ENCODE measurements around the gene IPO9.
A peak's percentile ranks its signal among the peaks of the same experiment; 100 is the strongest.

IPO9 gene

DNA sequence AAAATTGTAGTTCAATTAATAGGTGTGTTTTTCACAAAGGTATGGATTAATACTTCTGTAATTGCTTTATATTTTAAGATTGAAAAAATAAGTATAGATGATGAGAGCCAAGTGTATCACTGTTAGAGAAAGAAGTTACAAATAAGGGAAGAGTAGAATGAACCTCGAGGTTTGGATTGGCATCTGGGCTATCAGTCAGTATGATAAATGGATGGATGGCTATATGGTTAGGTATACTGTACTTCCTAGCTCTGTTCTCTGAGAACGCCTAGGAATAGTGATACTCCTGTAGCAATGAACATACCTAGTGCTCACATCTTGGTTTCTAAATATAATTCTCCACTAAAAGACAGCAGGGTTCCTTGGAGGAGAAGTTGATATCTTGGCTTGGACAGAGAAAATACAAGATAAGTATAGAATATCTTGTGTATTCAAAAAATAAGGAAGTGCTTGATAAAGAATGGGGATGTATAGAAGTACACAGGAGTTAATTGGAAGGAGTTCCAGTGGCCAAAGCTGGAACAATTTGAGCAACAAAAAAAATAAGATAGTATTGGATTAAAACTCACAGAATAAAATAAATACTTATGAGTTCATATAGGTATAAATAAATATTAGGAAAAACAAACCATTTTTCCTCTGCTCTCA, 12.4 kb downstream of the IPO9 start:
- no peak for DNase-seq (ENCODE audit: low read depth, low spot score)
- in situ Hi-C loops (cut with HindIII; ENCODE audit: low sequenced_read_pairs), result no loop called here
- TF ChIP-seq, protein P1, sequence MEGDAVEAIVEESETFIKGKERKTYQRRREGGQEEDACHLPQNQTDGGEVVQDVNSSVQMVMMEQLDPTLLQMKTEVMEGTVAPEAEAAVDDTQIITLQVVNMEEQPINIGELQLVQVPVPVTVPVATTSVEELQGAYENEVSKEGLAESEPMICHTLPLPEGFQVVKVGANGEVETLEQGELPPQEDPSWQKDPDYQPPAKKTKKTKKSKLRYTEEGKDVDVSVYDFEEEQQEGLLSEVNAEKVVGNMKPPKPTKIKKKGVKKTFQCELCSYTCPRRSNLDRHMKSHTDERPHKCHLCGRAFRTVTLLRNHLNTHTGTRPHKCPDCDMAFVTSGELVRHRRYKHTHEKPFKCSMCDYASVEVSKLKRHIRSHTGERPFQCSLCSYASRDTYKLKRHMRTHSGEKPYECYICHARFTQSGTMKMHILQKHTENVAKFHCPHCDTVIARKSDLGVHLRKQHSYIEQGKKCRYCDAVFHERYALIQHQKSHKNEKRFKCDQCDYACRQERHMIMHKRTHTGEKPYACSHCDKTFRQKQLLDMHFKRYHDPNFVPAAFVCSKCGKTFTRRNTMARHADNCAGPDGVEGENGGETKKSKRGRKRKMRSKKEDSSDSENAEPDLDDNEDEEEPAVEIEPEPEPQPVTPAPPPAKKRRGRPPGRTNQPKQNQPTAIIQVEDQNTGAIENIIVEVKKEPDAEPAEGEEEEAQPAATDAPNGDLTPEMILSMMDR (IDR thresholded peaks at IDR 0.05; ENCODE audit: low read depth, low read length), result no peak
- H3K4me3 ChIP-seq (ENCODE audit: low read depth, low read length), result no peak overlapping the region

DNA sequence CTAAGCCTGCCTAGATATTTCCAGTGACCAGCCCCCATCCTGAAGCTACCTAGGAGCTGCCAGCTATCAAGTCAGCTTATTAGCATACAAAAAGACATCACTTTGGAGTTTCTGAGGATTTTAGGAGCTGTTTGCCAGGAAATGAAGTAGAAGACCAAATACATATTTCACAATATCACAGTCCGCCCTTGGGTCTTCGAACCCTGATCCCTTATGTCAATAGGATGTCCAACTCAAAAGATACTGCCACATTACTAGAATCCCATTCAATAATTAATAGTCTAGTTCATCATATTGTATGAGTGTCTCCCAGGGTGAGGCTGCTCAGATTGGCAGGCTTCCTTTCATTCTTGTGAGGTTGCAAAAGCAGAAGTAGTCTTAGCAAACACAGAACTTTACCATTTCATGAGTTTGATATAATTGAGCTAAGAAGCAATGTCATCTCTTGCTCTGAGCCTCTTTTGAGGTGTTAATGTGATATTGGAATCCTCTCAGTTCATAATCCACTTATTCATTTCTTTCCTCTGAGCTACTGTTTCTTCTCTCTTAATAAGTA, 13.6 kb downstream of the IPO9 start:
- TF ChIP-seq, protein P1 (IDR thresholded peaks at IDR 0.05; ENCODE audit: low read depth, low read length), result no peak
- in situ Hi-C loops (cut with HindIII; ENCODE audit: low sequenced_read_pairs), result no loop called here
- H3K4me3 ChIP-seq (ENCODE audit: low read depth, low read length), result no peak overlapping the region
- no peak for DNase-seq (ENCODE audit: low read depth, low spot score)

DNA sequence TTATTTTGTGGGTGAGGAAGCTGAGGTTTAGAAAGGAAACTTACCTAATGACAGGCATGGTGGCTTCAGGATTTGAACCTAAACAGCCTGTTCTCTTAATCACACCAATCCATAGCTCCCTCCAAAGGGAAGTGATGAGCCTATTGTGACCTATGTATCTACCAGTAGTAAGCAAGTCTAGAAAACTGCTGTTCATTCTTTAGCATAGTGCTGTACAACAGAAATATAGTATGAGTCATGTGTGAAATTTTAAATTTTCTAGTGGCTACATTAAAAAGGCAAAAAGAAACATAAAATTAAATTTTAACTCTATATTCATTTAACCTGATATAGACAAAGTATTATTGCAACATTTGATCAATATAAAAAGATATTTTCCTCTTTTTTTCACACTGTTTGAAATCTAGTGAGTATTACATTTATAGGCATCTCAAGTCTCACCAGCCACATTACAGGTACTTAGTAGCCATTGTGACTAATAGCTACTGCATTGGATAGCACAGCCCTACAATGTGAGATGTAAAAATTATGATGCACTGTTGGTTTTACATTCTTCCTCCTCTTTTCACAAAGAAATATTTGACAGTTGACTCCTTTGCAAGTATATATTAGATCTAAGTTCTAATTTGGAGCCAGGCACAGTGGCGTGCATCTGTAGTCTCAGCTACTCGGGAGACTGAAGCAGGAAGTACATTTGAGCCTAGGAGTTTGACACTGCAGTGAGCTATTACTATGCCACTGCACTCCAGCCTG, 16.6 kb downstream of the IPO9 start:
- TF ChIP-seq, protein P1 (IDR thresholded peaks at IDR 0.05; ENCODE audit: low read depth, low read length), result no peak
- DNase-seq (ENCODE audit: low read depth, low spot score), result peak; percentile 63
- in situ Hi-C loops (cut with HindIII; ENCODE audit: low sequenced_read_pairs), result no loop called here
- no peak overlapping the region for H3K4me3 ChIP-seq (ENCODE audit: low read depth, low read length)

DNA sequence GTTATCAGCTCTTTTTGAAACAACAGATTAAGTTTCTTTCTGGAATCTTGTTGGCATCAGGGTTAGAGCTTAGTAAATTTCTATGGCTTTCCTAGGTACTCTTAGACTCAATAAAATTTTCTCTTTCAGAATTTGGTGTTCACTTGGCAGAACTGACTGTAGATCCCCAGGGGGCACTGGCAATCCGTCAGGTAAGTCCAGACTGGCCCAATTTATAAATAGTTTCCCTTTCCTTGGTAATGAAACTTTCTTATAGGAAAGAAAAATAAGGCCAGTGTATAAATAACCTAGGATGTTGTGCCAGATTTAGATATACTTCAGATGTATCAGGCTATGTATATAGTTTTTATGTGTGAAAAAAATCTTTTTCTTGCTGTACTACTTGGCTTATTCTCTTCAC, 18.2 kb downstream of the IPO9 start:
- TF ChIP-seq, protein P1 (IDR thresholded peaks at IDR 0.05; ENCODE audit: low read depth, low read length), result no peak
- no peak for DNase-seq (ENCODE audit: low read depth, low spot score)
- no peak overlapping the region for H3K4me3 ChIP-seq (ENCODE audit: low read depth, low read length)
- in situ Hi-C loops (cut with HindIII; ENCODE audit: low sequenced_read_pairs), result no loop called here

DNA sequence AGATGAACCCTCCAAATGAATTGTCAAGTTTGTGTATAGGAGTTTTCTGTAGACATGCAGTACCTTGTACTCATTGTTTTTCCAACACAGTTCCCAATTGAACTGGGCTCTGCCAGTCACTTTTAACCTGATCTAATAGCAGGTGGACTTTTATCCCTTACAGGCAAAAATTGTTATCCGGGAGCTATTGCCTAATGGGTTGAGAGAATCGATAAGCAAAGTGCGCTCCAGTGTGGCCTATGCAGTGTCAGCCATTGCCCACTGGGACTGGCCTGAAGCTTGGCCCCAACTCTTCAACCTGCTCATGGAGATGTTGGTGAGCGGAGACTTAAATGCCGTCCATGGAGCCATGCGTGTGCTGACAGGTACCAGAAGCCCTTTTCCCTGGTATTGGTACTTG, 19.3 kb downstream of the IPO9 start:
- no peak overlapping the region for H3K4me3 ChIP-seq (ENCODE audit: low read depth, low read length)
- no peak for DNase-seq (ENCODE audit: low read depth, low spot score)
- TF ChIP-seq, protein P1 (IDR thresholded peaks at IDR 0.05; ENCODE audit: low read depth, low read length), result no peak
- in situ Hi-C loops (cut with HindIII; ENCODE audit: low sequenced_read_pairs), result no loop called here

DNA sequence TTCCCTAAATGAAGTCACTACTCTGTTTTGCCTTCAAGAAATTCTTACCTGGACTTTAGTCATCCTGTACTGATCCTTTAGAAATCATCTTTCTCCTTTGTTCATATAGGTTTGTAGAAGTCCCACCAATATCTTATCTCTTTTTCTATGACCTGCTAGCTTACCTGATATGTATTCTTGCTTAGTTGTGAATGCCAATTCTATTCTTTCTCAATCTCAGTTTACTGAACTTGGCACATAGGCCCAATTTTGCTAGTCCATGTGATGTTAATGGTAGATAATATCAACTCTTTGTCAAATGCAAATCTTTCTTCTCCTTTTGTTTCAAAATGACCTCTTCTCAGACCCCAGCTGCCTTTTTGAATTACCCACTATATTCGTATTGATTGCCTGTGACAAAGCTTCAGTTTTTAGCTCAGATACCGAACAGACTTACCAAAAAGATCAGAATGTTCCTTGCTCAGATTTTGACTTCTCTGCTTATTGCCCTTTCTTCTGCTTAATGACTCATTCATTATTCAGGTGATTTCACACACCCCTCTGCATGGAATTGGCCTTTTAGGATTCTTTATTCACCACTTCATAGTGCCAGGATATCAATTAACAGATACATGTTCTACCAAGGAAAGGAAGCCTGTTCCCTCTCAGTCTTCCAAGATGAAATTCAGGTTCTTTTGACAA, 20.6 kb downstream of the IPO9 start:
- DNase-seq (ENCODE audit: low read depth, low spot score), result no peak
- TF ChIP-seq, protein P1 (IDR thresholded peaks at IDR 0.05; ENCODE audit: low read depth, low read length), result no peak
- in situ Hi-C loops (cut with HindIII; ENCODE audit: low sequenced_read_pairs), result no loop called here
- H3K4me3 ChIP-seq (ENCODE audit: low read depth, low read length), result no peak overlapping the region

Measured in astrocyte of the spinal cord (primary cell).